Measurements from ENCODE around the gene MTA3. TPM values are rescaled to one million over a fixed set of nuclear protein-coding genes. Genes with fewer than 3 reads are reported as not detected.
"Not testable (repeated sequence)": the region's sequence is repeated elsewhere in the genome, so short reads cannot be mapped to it uniquely, and the experiment has no call there.

MTA3 gene
- total RNA-seq = 25.6 TPM
- long read RNA-seq, transcript MTA3-205 (14 exons, 2,202 nt) = minor isoform, 13 of 36 reads
- long read RNA-seq, transcript MTA3-204 (14 exons, 2,041 nt) = major isoform, 19 of 36 reads
- long read RNA-seq, partial matches to known transcripts = 1 of 36 reads
- long read RNA-seq, other reads (novel, unspliced or antisense) = 3 of 36 reads

DNA sequence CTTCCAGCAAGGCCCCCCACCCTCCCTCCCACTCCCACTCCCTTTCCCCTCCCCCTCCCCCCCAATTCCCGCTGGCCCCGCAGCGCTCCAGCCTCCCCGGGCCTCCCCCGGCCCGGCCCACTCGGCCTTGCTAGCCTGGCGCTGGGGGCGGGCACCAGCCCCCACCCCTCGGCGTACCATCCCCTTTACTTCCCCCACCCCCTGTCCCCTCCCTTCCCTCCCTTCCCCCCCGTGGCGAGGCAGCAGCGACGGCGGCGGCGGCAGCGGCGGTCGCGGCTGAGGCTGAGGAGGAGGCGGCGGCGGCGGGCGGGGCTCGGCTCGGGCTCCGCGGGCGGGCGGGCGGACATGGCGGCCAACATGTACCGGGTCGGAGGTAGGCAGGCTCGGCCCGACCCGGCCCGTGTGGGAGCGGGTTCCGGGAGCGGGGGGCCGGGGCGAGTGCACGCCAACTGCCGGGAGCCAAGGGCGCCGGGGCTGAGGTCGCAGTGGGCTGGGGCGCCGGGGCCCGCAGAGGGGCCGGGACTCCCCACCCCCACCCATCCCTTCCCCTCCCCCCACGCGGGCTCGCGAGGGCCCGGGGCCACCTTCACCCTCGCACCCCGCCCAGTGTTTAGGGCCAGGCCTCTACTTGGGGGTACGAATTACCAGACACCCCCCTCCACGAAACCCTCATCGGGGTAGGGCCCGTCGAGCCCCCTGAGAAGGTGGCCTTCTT, at the start of gene MTA3:
Gene MTA3, plus strand, starts transcription at position 232 of the 715 bp plus-strand sequence. Its CDS starts 114 bp downstream, at position 346.
- DNase-seq = peak; percentile 82
- peak; percentile 89 for ATAC-seq (ENCODE audit: poor library complexity)
- intact Hi-C loops (cut with DNase I) = no loop called here

DNA sequence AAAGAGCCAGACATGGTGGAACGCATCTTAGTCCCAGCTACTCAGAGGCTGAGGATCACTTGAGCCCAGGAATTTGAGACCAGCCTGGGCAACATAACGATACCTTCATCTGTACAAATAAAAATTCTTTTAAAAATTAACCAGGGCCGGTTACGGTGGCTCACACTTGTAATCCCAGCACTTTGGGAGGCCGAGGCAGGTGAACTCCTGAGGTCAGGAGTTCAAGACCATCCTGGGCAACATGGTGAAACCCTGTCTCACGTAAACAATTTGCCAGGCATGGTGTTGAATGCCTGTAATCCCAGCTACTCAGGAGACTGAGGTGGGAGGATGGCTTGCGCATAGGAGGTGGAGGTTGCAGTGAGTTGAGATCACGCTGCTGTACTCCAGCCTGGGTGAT, 48.8 kb upstream of the MTA3 start:
- no peak for DNase-seq
- intact Hi-C loops (cut with DNase I) = no loop called here

DNA sequence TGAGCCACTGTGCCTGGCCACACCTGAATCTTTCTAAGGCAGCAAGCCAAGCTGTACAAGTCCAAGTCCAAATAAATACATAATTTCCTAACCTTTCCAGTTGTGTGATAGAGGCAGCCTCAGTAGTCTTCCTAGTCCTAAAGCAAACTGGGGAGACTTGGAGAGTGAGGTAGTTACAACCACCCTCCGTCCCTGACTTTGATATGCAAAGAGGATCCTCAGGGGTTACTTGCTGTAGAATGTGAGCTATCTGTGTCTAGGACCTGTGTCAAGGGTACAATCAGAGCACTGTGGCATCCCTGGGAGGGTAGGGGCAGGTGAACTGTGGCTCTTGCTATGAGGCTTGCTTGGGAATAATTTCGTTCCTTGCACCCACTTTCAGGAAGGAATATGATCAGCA, 46.4 kb upstream of the MTA3 start:
- intact Hi-C loops (cut with DNase I) = no loop called here
- ATAC-seq (ENCODE audit: poor library complexity) (no peak), DNase-seq (no peak)

More for the DNA sequence above, 48.8 kb upstream of the MTA3 start:
- ATAC-seq (ENCODE audit: poor library complexity) = no peak

DNA sequence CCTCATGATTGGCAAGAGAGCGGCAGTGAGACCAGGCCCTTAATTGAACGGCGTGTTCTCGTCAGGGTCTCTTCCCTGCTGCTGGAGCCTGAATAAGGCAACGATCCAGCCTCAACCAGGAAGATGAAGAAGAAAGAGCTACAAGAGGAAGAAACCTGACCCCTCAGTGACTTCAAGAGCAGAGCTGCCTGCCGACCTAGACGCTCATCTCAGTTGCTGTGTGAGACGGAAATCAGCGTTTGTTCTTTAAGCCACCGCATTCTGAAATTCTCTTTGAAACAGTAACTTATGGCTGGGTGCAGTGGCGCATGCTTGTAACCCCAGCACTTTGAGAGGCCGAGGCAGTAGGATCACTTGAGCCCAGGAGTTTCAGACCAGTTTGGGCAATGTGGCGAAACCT, 45.1 kb upstream of the MTA3 start:
- intact Hi-C loops (cut with DNase I) = no loop called here
- DNase-seq = no peak
- no peak for ATAC-seq (ENCODE audit: poor library complexity)

DNA sequence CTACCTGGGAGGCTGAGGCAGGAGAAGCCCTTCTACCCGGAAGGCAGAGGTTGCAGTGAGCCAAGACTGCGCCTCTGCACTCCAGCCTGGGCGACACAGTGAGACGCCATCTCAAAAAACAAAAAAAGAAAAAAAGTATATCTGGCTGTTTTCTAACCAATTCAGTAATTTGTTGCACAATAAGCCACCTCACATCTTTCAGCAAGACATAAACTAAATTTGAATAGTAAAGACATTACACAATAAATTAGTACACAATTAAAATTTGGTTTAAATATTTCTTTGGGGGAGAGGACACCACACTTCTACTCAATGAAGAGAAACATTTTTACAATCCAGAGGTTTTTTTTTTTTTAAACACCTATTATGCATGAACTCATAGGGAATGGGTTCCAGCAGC, 36.0 kb upstream of the MTA3 start:
- intact Hi-C loops (cut with DNase I) = no loop called here
- ATAC-seq (ENCODE audit: poor library complexity) = no peak

DNA sequence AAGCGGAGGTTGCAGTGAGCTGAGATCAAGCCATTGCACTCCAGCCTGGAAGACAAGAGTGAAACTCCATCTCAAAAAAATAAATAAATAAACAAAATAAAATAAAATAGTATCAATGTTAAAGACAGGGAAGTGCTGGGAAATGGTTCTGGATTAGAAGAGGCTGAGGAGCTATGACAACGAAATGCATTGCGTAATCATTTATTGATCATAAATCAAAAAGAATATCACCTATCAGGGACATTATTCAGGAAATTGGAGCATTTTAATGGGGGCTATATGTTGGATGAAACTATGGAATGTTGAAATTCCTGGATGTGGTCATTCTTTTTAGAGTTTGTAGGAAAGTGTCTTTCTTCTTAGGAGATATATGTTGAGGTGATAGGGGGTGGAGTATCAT, 30.9 kb upstream of the MTA3 start:
- DNase-seq = no peak
- ATAC-seq (ENCODE audit: poor library complexity) = no peak
- intact Hi-C loops (cut with DNase I) = no loop called here

More for the DNA sequence above, 36.0 kb upstream of the MTA3 start:
- no peak for DNase-seq

DNA sequence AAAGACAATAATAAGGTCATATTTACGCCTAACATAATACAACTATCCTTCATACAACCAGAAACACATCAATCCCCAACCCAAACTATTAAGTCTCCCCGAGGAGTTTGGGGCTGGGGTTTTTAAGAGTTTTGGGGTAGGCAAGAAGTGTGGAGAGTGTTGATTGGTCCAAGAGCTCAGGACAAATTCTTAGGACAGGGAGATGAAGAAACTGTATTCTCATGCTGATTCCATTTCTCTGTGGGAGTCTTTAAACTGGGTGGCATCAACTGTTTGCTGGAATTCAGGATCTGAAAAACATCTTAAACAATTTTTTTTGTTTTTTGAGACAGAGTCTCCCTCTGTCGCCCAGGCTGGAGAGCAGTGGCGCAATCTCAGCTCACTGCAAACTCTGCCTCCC, 25.6 kb upstream of the MTA3 start:
- no peak for DNase-seq
- intact Hi-C loops (cut with DNase I) = no loop called here
- ATAC-seq (ENCODE audit: poor library complexity) = no peak

DNA sequence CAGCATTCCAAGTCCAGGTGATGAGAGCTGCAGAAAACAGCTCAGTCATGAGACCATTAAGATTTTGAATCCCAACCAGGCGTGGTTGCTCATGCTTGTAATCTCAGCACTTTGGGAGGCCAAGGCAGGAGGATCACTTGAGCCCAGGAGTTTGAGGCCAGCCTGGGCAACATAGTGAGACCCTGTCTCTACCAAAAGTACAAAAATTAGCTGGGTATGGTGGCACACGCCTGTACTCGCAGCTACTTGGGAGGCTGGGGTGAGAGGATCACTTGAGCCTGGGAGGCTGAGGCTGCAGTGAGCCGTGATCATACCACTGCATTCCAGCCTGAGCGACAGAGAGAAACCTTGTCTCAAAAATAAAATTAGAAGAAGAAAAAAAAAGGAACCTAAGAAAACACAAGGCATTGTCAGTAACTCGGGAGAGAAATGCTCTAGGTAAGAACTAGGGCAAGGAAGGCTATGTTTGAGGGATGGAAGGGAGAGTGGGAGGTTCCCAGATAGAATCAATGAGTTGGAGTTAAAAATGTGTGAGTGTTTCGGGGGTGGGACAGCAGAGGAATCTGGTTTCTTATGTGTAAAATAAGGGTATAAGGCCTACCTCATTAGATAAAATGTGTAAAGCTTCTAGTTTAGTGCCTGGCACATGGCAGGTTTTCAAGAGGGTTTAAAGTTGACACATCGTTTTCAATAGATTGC, 23.3 kb upstream of the MTA3 start:
- no peak for ATAC-seq (ENCODE audit: poor library complexity)

DNA sequence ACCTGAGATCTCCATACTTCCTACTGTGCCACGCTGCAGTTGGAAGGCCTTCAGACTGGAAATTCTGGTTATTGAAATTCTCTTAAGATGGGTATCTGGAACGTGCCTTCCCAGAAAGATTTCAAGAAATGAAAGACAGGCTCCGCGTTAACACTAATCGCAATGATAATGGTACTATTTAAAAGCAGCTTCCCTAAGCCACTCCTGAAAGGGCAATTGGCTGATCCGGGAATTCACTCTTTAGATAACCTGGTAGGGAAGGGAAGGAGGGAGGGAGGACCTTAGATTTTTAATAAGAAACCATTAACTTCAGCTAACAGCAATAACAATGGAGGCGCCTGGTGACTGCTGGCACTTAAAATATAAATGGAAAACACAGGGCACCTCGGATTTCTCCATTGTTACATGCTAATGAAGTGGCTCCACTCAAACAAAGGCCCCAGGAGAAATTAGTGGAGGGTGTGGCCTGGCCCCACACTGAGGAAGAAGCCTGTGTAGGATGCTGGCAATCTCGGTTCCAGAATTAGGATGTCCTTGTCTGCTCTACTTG, 22.5 kb upstream of the MTA3 start:
- intact Hi-C loops (cut with DNase I) = no loop called here
- ATAC-seq (ENCODE audit: poor library complexity) = no peak
- DNase-seq = no peak

More for the DNA sequence above, 23.3 kb upstream of the MTA3 start:
- no peak for DNase-seq
- intact Hi-C loops (cut with DNase I) = no loop called here

DNA sequence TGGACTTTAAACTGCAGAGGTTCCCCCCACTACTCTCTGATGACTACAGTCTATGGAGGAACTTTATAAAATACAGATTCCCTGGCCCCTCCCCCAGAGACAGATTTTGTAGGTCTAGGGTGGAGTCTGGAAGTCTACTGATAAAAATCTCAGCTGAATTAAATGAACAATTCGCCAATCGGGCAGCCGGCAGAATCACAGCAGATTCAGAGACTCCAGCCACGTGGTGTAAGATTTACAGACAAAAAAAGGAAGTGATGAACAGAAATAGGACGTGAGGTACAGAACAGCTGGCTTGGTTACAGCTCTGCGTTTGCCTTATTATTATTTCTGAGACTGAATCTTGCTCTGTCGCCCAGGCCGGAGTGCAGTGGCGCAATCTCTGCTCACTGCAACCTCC, 21.4 kb upstream of the MTA3 start:
- ATAC-seq (ENCODE audit: poor library complexity) = no peak

DNA sequence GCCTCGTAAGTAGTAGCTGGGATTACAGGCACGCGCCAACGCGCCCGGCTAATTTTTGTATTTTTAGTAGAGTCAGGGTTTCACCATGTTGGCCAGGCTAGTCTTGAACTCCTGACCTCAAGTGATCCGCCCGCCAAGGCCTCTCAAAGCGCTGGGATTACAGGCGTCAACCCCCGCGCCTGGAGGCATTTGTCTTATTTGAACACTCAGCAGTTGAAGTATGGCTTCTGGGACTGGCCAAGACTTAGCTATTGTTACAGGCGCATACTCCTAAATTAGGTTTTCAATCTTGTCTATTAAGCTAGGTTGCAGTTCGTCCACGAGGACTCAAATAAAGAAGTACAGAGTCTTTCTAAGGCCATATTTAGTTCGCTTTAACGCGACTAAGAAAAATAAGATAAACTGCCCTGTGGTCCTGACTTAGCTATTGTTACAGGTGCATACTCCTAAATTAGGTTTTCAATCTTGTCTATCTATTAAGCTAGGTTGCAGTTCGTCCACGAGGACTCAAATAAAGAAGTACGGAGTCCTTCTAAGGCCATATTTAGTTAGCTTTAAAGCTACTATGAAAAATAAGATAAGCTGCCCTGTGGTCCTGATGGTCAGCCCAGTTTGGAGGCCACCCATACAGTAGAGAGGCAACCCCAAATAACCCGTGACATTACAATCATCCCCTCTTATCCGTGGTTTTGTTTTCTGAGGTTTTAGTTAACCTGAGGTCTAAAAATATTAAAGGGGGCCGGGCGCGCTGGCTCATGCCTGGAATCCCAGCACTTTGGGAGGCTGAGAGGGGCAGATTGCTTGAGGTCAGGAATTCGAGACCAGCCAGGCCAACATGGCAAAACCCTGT, 20.8 kb upstream of the MTA3 start:
- ATAC-seq (ENCODE audit: poor library complexity) (no peak), DNase-seq (no peak)
- intact Hi-C loops (cut with DNase I) = no loop called here

More for the DNA sequence above, 21.4 kb upstream of the MTA3 start:
- DNase-seq = no peak
- intact Hi-C loops (cut with DNase I) = no loop called here

DNA sequence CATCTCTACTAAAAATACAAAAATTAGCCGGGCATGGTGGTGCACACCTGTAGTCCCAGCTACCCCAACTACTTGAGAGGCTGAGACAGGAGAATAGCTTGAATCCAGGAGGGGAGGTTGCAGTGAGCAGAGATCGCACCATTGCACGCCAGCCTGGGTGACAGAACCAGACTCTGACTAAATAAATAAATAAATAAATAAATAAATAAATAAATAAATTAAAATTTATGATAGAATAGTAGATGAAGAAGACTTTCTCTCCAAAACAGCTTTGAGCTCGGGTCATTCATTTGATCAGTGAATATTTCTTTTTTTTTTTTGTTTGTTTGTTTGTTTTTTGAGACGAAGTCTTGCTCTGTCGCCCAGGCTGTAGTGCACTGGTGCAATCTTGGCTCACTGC, 17.6 kb upstream of the MTA3 start:
- ATAC-seq (ENCODE audit: poor library complexity) (no peak), DNase-seq (no peak)
- intact Hi-C loops (cut with DNase I) = no loop called here

DNA sequence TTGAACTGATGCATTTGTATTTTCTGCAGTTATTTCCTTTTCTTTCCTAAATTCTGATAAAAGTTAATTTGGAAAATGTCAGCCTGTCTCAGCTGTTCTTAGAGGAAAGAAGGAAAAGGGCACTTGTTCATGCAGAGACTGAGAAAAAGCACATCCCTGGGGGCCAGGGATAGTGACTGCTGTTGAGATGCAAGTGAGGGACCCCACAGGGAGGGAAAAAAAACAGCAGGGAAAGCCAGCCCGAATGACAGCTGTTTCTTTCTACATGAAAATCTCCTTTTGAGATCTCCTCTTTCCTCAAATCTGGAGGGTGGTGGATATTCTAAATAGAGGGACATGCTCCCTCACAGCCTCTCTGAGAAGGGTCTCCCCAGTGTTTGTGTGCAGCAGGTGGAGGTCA, 14.0 kb upstream of the MTA3 start:
- DNase-seq (no peak), ATAC-seq (ENCODE audit: poor library complexity) (no peak)
- intact Hi-C loops (cut with DNase I) = no loop called here

DNA sequence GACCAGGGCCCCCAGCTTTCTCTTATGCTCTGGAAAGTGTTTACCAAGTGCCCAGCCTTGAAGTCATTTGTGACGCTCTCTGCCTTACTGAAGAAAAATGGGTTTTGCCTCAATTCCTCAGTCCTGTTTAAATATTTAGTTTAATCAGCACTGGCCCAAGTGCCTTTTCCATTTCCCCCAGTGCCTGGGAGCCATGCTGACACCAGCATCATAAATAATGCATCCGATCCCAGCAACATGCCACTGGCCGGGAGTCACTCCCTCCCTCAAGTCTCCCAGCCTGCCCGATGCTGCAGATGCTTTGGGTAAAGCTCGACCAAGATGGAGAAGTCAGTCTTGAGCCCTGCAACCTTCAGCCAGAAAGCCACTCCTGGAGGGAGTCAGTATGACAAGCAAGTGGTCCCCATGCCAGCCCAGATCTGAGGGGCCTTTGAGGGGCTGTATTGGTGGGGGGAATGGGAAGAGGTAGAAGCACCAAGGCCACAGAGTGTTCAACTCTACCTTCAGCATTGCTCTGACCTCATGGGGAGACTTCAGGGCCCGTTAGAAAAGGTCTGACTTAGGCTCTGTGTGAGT, 12.0 kb upstream of the MTA3 start:
- ATAC-seq (ENCODE audit: poor library complexity) (no peak), DNase-seq (no peak)
- intact Hi-C loops (cut with DNase I) = no loop called here

DNA sequence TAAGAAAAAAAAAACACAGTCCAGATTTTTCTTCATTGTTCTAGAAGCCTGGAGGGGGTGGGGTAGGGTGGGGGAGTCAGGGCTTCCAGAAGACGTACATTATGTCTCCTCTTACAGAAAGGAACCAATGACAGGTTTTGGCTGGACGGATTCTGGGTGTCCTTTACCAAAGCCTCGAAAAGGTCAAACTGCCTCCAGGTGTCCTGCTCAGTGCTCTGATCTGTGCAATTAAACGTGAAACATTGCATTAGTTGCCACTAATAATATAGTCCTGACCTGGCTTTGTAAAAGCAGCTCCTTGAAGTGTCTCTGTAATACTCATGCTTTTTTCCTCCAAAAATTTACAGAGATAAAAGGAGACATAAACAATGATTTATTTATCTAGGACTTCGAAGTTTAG, 11.1 kb upstream of the MTA3 start:
- intact Hi-C loops (cut with DNase I) = no loop called here
- no peak for ATAC-seq (ENCODE audit: poor library complexity)
- no peak for DNase-seq

DNA sequence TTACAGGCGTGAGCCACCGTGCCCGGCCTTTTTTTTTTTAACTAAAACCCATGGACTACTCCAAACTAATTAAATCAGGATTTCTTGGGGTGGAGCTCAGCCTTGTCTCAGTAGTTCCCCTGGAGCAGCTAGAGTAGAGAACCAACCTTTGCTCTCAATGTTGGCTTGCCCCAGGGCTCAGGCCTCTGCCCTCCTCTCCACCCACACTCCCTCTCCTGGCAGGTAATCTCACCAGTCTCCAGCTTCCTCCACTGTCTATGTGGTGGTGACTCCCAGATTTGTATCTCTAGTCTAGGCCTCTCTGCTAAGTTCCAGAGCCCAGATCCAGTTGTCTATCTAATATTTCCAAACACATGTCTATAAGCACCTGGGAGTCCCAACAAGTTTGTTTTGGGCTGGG, 9.6 kb upstream of the MTA3 start:
- DNase-seq = no peak
- intact Hi-C loops (cut with DNase I) = no loop called here
- ATAC-seq (ENCODE audit: poor library complexity) = no peak

DNA sequence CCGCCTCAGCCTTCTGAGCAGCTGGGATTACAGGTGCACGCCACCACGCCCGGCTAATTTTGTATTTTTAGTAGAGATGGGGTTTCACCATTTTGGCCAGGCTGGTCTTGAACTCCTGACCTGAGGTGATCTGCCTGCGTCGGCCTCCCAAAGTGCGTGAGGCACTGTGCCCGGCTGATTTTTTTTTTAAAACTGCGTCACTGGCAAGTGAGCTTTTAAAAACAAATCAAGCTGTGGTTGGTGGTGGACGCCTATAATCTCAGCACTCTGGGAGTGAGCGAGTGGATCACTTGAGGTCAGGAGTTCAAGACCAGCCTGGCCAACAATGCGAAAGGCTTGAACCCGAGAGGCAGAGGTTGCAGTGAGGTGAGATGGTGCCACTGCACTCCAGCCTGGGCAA, 8.3 kb upstream of the MTA3 start:
- ATAC-seq (ENCODE audit: poor library complexity); DNase-seq; intact Hi-C loops (cut with DNase I): not testable (repeated sequence)

DNA sequence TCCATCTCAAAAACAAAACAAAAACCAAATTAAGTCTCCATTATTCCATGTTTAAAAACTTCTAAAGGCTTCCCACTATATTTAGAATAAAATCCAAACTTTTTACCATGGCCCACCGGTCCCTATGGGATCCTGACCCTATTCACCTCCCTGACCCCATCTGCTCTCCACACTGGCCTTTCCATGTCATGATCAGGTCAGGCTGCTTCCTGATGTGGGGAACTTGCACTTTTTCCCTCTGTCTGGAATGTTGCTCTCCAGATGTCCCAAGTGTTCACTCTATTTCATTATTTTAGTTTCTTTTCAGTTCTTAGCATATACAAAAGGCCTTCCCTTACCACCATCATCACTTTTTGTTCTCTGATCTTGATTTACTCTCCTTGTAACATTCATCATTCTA, 7.5 kb upstream of the MTA3 start:
- DNase-seq = no peak
- ATAC-seq (ENCODE audit: poor library complexity) = no peak
- intact Hi-C loops (cut with DNase I) = no loop called here
